ENCODE data around the gene SLC32A1. TPM values are rescaled to one million over a fixed set of nuclear protein-coding genes. Genes with fewer than 3 reads are reported as not detected.

Gene SLC32A1
- total and polyA plus RNA-seq, 2 donors (not counting 1 experiment from before 2014, with no cell fraction given) = not detected

- Histone ChIP-seq H3K4me3 (replicated peaks in 1 of 4; ENCODE audit: control extremely low read depth in 1 of 4, insufficient read depth in 1 of 4, low read depth in 3 of 4, low read length in 4 of 4) (no peak overlapping the region), H4K20me1 (ENCODE audit: control insufficient read depth, extremely low read depth, insufficient read depth, low read length) (no peaks in the 10 kb centered on the region), H3K4me2 (ENCODE audit: extremely low read depth, insufficient read depth, low read length) (no peak overlapping the region), H3K27ac (ENCODE audit: insufficient read depth, low read length) (no peak overlapping the region), H3K27me3 (ENCODE audit: control insufficient read depth, insufficient read depth, low read length) (no peaks in the 10 kb centered on the region), H3K4me1 (ENCODE audit: control insufficient read depth, extremely low read depth, insufficient read depth, low read length) (no peaks in the 10 kb centered on the region), H3K79me2 (ENCODE audit: control insufficient read depth, insufficient read depth, low read length) (no peaks in the 10 kb centered on the region), H3K36me3 (ENCODE audit: control insufficient read depth, insufficient read depth, low read length) (no peaks in the 10 kb centered on the region), H3K9me3 (ENCODE audit: control insufficient read depth, insufficient read depth, low read depth, low read length) (no peaks in the 10 kb centered on the region), H2AFZ (ENCODE audit: low read length) (no peak overlapping the region), H3K9ac (ENCODE audit: insufficient read depth, low read length) (no peak overlapping the region)
- peak; percentile 26 to 33 for DNase-seq (ENCODE audit: low read depth in 2 of 2)
- TF ChIP-seq EZH2 (IDR thresholded peaks at IDR 0.05; ENCODE audit: low read length, missing control alignments) (no peak), CTCF (conservative IDR thresholded peaks at IDR 0.05 in 1 of 2, IDR thresholded peaks at IDR 0.05 in 1 of 2; ENCODE audit: low read depth in 1 of 2, low read length in 2 of 2) (no peak)
These were observed 43.6 kb upstream of the SLC32A1 start for GRCh38 chr20:38680500-38681306.

- TF ChIP-seq EZH2 (IDR thresholded peaks at IDR 0.05; ENCODE audit: low read length, missing control alignments) (no peak), CTCF (conservative IDR thresholded peaks at IDR 0.05 in 1 of 2, IDR thresholded peaks at IDR 0.05 in 1 of 2; ENCODE audit: low read depth in 1 of 2, low read length in 2 of 2) (no peak)
- Histone ChIP-seq H3K79me2 (ENCODE audit: control insufficient read depth, insufficient read depth, low read length) (no peaks in the 10 kb centered on the region), H2AFZ (ENCODE audit: low read length) (no peak overlapping the region), H3K4me3 (replicated peaks in 1 of 4; ENCODE audit: control extremely low read depth in 1 of 4, insufficient read depth in 1 of 4, low read depth in 3 of 4, low read length in 4 of 4) (no peak overlapping the region), H3K9ac (ENCODE audit: insufficient read depth, low read length) (no peak overlapping the region), H3K9me3 (ENCODE audit: control insufficient read depth, insufficient read depth, low read depth, low read length) (no peaks in the 10 kb centered on the region), H3K36me3 (ENCODE audit: control insufficient read depth, insufficient read depth, low read length) (no peaks in the 10 kb centered on the region), H3K27me3 (ENCODE audit: control insufficient read depth, insufficient read depth, low read length) (no peaks in the 10 kb centered on the region), H3K27ac (ENCODE audit: insufficient read depth, low read length) (no peak overlapping the region), H4K20me1 (ENCODE audit: control insufficient read depth, extremely low read depth, insufficient read depth, low read length) (no peaks in the 10 kb centered on the region), H3K4me1 (ENCODE audit: control insufficient read depth, extremely low read depth, insufficient read depth, low read length) (no peaks in the 10 kb centered on the region), H3K4me2 (ENCODE audit: extremely low read depth, insufficient read depth, low read length) (no peak overlapping the region)
- no peak for DNase-seq (ENCODE audit: low read depth in 2 of 2)
These were observed 39.0 kb upstream of the SLC32A1 start for GRCh38 chr20:38685271-38685670.

- Histone ChIP-seq H3K79me2 (ENCODE audit: control insufficient read depth, insufficient read depth, low read length) (no peaks in the 10 kb centered on the region), H3K27me3 (ENCODE audit: control insufficient read depth, insufficient read depth, low read length) (no peaks in the 10 kb centered on the region), H2AFZ (ENCODE audit: low read length) (no peak overlapping the region), H3K4me3 (replicated peaks in 1 of 4; ENCODE audit: control extremely low read depth in 1 of 4, insufficient read depth in 1 of 4, low read depth in 3 of 4, low read length in 4 of 4) (no peak overlapping the region), H3K36me3 (ENCODE audit: control insufficient read depth, insufficient read depth, low read length) (no peaks in the 10 kb centered on the region), H4K20me1 (ENCODE audit: control insufficient read depth, extremely low read depth, insufficient read depth, low read length) (no peaks in the 10 kb centered on the region), H3K9me3 (ENCODE audit: control insufficient read depth, insufficient read depth, low read depth, low read length) (no peaks in the 10 kb centered on the region), H3K4me2 (ENCODE audit: extremely low read depth, insufficient read depth, low read length) (no peak overlapping the region), H3K4me1 (ENCODE audit: control insufficient read depth, extremely low read depth, insufficient read depth, low read length) (no peaks in the 10 kb centered on the region), H3K27ac (ENCODE audit: insufficient read depth, low read length) (no peak overlapping the region), H3K9ac (ENCODE audit: insufficient read depth, low read length) (no peak overlapping the region)
- peak; percentile 38 to 43 for DNase-seq (ENCODE audit: low read depth in 2 of 2)
- TF ChIP-seq EZH2 (IDR thresholded peaks at IDR 0.05; ENCODE audit: low read length, missing control alignments) (no peak), CTCF (conservative IDR thresholded peaks at IDR 0.05 in 1 of 2, IDR thresholded peaks at IDR 0.05 in 1 of 2; ENCODE audit: low read depth in 1 of 2, low read length in 2 of 2) (no peak)
These were observed 38.3 kb upstream of the SLC32A1 start for GRCh38 chr20:38685853-38686473.

All from fibroblast of lung (primary cell).